Heart right ventricle (tissue), 16 donors: Measurements from ENCODE around the gene NRXN3. TPM values are rescaled to one million over a fixed set of nuclear protein-coding genes. Genes with fewer than 3 reads are reported as not detected.

Experiments used
- ATAC-seq, 8 donors: fragments of 200-7000 bp; cut with Tn5 transposase; one replicate each; pipeline ENCODE4 v1.9.1; 2020; ENCODE audit warnings: mild to moderate bottlenecking in 8 of 8, moderate library complexity in 8 of 8, moderate number of reproducible peaks in 1 of 8
- DNase-seq, 2 donors: peaks; one replicate each; pipeline ENCODE4 v3.0.0-alpha.2; 2020
- H3K27ac ChIP-seq, 10 donors: fragments of 200-600 bp; sonication (generic) in 2 of 10; one replicate each; pipeline versions ENCODE4 v1.5.0 to v1.8.0; 2020 to 2022; ENCODE audit warnings: mild to moderate bottlenecking in 3 of 10
- H3K27me3 ChIP-seq, 7 donors: fragments of 200-600 bp; one replicate each; pipeline ENCODE4 v1.8.0; 2021 to 2022; ENCODE audit warnings: mild to moderate bottlenecking in 2 of 7
- H3K36me3 ChIP-seq, 9 donors: fragments of 200-600 bp; sonication (generic) in 1 of 9; one replicate each; pipeline versions ENCODE4 v1.5.0 to v1.8.0; 2020 to 2022; ENCODE audit warnings: mild to moderate bottlenecking in 2 of 9
- H3K4me1 ChIP-seq, 9 donors: fragments of 200-600 bp; sonication (generic) in 1 of 9; one replicate each; pipeline versions ENCODE4 v1.5.0 to v1.8.0; 2020 to 2022; ENCODE audit warnings: mild to moderate bottlenecking in 4 of 9
- H3K4me3 ChIP-seq, 10 donors: fragments of 200-600 bp; sonication (generic) in 2 of 10; one replicate each; pipeline versions ENCODE4 v1.5.0 to v1.8.0; 2020 to 2022; ENCODE audit warnings: mild to moderate bottlenecking in 7 of 10, moderate library complexity in 2 of 10
- H3K9me3 ChIP-seq, 11 donors: fragments of 200-600 bp in 10 of 11; sonication (generic) in 2 of 11; one replicate each; pipeline versions ENCODE4 v1.5.0 to v1.8.0; 2013 to 2022; ENCODE audit warnings: mild to moderate bottlenecking in 2 of 11, control low read depth in 1 of 11, moderate library complexity in 1 of 11
- CTCF ChIP-seq, 9 donors: fragments of 200-600 bp; sonication (generic) in 2 of 9; IDR thresholded peaks; one replicate each; pipeline versions ENCODE4 v1.5.0 to v1.8.0; 2021 to 2022; ENCODE audit warnings: antibody characterized with exemption in 9 of 9, mild to moderate bottlenecking in 5 of 9, moderate library complexity in 1 of 9
- WGBS, 2 donors: extraction: QIAGEN DNeasy Blood & Tissue Kit; methylation state at CpG; one replicate each; pipeline ENCODE4 v1.1.7; 2013; ENCODE audit warnings: inconsistent platforms in 1 of 2; 5-methylcytosine and 5-hydroxymethylcytosine counted together
- intact Hi-C, 10 donors: fragments of 100-400 bp; cut with DNase I; formaldehyde crosslinking; loops; one replicate each; pipeline versions ENCODE4 v1.11.1 to v1.14.2; 2022
- polyA plus RNA-seq, 2 donors: library from polyadenylated mRNA; stranded (reverse); fragments of 200-250 nt; gene quantifications; one replicate each; pipeline ENCODE4 v1.2.3, GENCODE V29; 2013
- total RNA-seq, 10 donors: library from RNA; stranded (reverse); fragmentation: NEBNext Ultra II Directional in 3 of 10; extraction: Animal tissue kit (Norgen Biotek cat#: 25700) in 3 of 10; gene quantifications; one replicate each; pipeline versions ENCODE4 v1.2.1 to v1.2.4, GENCODE V29; 2021 to 2023
- donor health status: Arrhythmogenic right ventricular cardiomyopathy.
- donor health status: ischemic (EF 13 %, LVEDD 7.1; RV severe dilation, severe dysfunction).
- donor health status: healthy with polysubstance abuse.
- donor health status: DM: no; HTN: yes; CAD: no.
- donor health status: DM: no; HTN: no; CAD: no.
- donor health status: ischemic (EF 25% LVEDD 6.9; RV normal size, moderate dysfunction).
- donor health status: ischemic (EF 25% LVEDD 5.7; RV mildly dilated, moderate dysfunction).
- donor health status: healthy.
- donor health status: DM: yes; HTN: yes; CAD: no.
- donor health status: Ischemic cardiomyopathy.
- donor health status: ischemic (EF 35%, LVEDD 5.7; RV mildly dilated, moderate dysfunction).
- donor health status: nonischemic (EF 11% LVEDD 7.7; RV severe dilation, severe dysfunction).
- donor health status: DM: yes; HTN: yes; CAD: no.
- donor health status: PGD.
- donor health status: ischemic (EF 29% LVEDD 5.4; RV normal size, mild dysfunction).
- donor health status: nonischemic (EF 23%, LVEDD 6.1; RV moderate dilation, normal function).

NRXN3 gene
- total and polyA plus RNA-seq, 12 donors = 0.23 to 1.8 (median 0.87) TPM

GRCh38 chr14:78637489-78637888 lies 467.3 kb downstream of the NRXN3 start:
- no peaks in the 10 kb centered on the region for H3K36me3 ChIP-seq

GRCh38 chr14:78637908-78638475 lies 467.8 kb downstream of the NRXN3 start:
- H3K27ac ChIP-seq = no peak overlapping the region
- H3K27me3 ChIP-seq = peaks cover 0 to 6% (median 0%) of the 10 kb centered on the region in 7 donors
- intact Hi-C loops = no loop called here
- peaks cover 0 to 10% (median 0%) of the 10 kb centered on the region in 11 donors for H3K9me3 ChIP-seq
- no peak for TF ChIP-seq CTCF (IDR thresholded peaks at IDR 0.05)
- no peaks in the 10 kb centered on the region for H3K4me1 ChIP-seq
- ATAC-seq = no peak
- WGBS, 2 donors = 42 to 45% methylated on average over 5 of the region's 5 CpGs
- no peak overlapping the region for H3K4me3 ChIP-seq
- H3K36me3 ChIP-seq = no peaks in the 10 kb centered on the region
- DNase-seq = no peak

More at GRCh38 chr14:78637489-78637888, 467.3 kb downstream of the NRXN3 start:
- ATAC-seq = no peak
- TF ChIP-seq CTCF (IDR thresholded peaks at IDR 0.05) = no peak
- Histone ChIP-seq H3K4me1 (no peaks in the 10 kb centered on the region), H3K4me3 (no peak overlapping the region), H3K27me3 (peaks cover 0 to 6% (median 0%) of the 10 kb centered on the region in 7 donors), H3K9me3 (peaks cover 0 to 10% (median 0%) of the 10 kb centered on the region in 11 donors), H3K27ac (no peak overlapping the region)
- 73 to 84% methylated on average over 2 of the region's 2 CpGs for WGBS, 2 donors
- DNase-seq = no peak
- intact Hi-C loops = no loop called here

DNA sequence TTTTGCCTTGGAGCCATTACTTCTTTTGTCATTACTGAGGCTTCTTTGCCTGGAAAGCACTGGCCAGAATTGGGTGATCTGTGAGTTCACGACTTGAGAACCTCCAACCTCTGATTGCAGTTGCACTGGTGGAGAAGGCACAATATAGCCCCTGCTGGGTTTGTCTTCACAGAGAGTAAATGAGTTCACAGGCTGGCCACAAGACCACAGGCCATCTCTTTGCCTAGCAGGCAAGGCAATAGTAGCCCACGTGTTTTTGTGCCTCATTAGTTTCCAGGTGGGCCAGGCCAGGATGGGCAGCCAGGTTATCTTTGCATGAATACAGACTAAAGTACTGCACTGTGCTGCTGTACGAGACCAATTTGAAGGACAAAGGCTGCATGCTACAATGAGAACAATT lies 468.8 kb downstream of the NRXN3 start:
- WGBS, 2 donors = 30 to 52% methylated on average over 3 of the region's 3 CpGs

DNA sequence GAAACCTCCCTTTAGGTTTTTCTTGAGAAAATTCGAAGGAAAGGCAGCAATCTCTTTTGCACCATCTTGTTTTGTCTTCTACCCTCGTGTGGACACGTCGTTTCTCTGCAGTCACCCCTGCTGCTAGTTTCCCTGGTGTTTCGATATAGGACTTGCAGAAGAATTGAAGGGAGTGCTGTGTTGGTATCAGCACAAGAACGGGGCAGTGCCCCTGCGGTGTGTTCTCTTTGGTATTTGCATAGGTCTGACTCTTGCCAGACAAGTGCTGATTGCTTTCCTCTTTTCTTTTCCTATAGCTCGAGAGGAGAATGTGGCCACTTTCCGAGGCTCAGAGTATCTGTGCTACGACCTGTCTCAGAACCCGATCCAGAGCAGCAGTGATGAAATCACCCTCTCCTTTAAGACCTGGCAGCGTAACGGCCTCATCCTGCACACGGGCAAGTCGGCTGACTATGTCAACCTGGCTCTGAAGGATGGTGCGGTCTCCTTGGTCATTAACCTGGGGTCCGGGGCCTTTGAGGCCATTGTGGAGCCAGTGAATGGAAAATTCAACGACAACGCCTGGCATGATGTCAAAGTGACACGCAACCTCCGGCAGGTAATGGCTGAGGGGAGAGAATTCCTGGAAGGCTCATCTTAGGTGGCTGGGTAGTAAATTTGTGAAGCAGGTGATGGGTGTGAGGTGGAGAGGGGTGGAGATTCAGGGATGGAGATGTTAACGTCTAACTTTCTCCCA lies 474.8 kb downstream of the NRXN3 start:
- WGBS, 2 donors = 63 to 64% methylated on average over 22 of the region's 22 CpGs
- Histone ChIP-seq H3K4me1 (no peaks in the 10 kb centered on the region), H3K27me3 (peaks cover 0 to 4% (median 0%) of the 10 kb centered on the region in 7 donors), H3K9me3 (no peaks in the 10 kb centered on the region), H3K4me3 (no peak overlapping the region), H3K27ac (no peak overlapping the region), H3K36me3 (no peaks in the 10 kb centered on the region)
- DNase-seq (no peak), ATAC-seq (no peak)
- TF ChIP-seq CTCF (IDR thresholded peaks at IDR 0.05) = no peak
- intact Hi-C loops = no loop called here

More for the DNA sequence above, 468.8 kb downstream of the NRXN3 start:
- no peak overlapping the region for H3K4me3 ChIP-seq
- no peaks in the 10 kb centered on the region for H3K36me3 ChIP-seq
- peaks cover 0 to 10% (median 0%) of the 10 kb centered on the region in 11 donors for H3K9me3 ChIP-seq
- H3K4me1 ChIP-seq = no peaks in the 10 kb centered on the region
- H3K27ac ChIP-seq = no peak overlapping the region
- no peak for TF ChIP-seq CTCF (IDR thresholded peaks at IDR 0.05)
- no peak for DNase-seq
- H3K27me3 ChIP-seq = peaks cover 0 to 6% (median 0%) of the 10 kb centered on the region in 7 donors
- no peak for ATAC-seq
- intact Hi-C loops = no loop called here
